SK-N-SH (cell line): ENCODE measurements around the gene ZMAT5.

Source experiments
- CTCF ChIP-seq: fragments of 200-600 bp; sonication (generic); IDR thresholded peaks from 2 replicates; pipeline ENCODE4 v1.6.1; 2017; ENCODE audit warnings: antibody characterized with exemption, mild to moderate bottlenecking, moderate library complexity
- IRF3 ChIP-seq: fragments of 150-350 bp; IDR thresholded peaks from 2 replicates; pipeline ENCODE4 v1.6.1; 2016; ENCODE audit warnings: mild to moderate bottlenecking, low read depth, low read length
- NRF1 ChIP-seq: IDR thresholded peaks from 2 replicates; pipeline ENCODE4 v1.6.1; 2012; ENCODE audit warnings: low read depth, mild to moderate bottlenecking, low read length
- RAD21 ChIP-seq: IDR thresholded peaks from 2 replicates; pipeline ENCODE4 v1.6.1; 2012; ENCODE audit warnings: mild to moderate bottlenecking, low read length
- SIN3A ChIP-seq: IDR thresholded peaks from 2 replicates; pipeline ENCODE4 v1.6.1; 2012; ENCODE audit warnings: low read depth, mild to moderate bottlenecking, low read length, moderate library complexity, borderline replicate concordance
- SMC3 ChIP-seq: IDR thresholded peaks from 2 replicates; pipeline ENCODE4 v1.6.1; 2012; ENCODE audit warnings: low read depth, low read length, improper control_type of control experiment
- ZBTB33 ChIP-seq: IDR thresholded peaks from 2 replicates; pipeline ENCODE4 v1.4.0; 2012; ENCODE audit warnings: low read depth, borderline replicate concordance

GRCh38 chr22:29707010-29707409 lies 59.8 kb downstream of the ZMAT5 start:
- TF ChIP-seq CTCF (no peak), NRF1 (no peak), IRF3 (no peak), ZBTB33 (no peak), SMC3 (no peak), RAD21 (no peak), SIN3A (no peak)
